Motor neuron (in vitro differentiated cells): ENCODE data around the gene UBQLNL. TPM values are rescaled to one million over a fixed set of nuclear protein-coding genes. Genes with fewer than 3 reads are reported as not detected.

Experiments
- ATAC-seq, 8 experiments: fragments of 200-7000 bp; cut with Tn5 transposase; replicated peaks in 6 of 8; 2 replicates each; pipeline ENCODE4 v1.8.0; 2021; ENCODE audit warnings: mild to moderate bottlenecking in 8 of 8, moderate library complexity in 8 of 8
- H3K27ac ChIP-seq, 2 donors: fragments of 250-450 bp; sonication (Bioruptor Pico); 2 replicates each; pipeline ENCODE4 v1.9.0; 2021; ENCODE audit warnings: antibody characterized with exemption in 2 of 2, mild to moderate bottlenecking in 2 of 2, moderate library complexity in 1 of 2
- H3K4me1 ChIP-seq, 2 donors: fragments of 250-450 bp; sonication (Bioruptor Pico); replicated peaks in 1 of 2; 2 replicates each; pipeline ENCODE4 v1.6.1; 2021; ENCODE audit warnings: antibody characterized with exemption in 2 of 2, mild to moderate bottlenecking in 2 of 2, moderate library complexity in 1 of 2
- H3K4me3 ChIP-seq, 5 donors: fragments of 250-450 bp; sonication (Bioruptor Pico); 2 replicates each; pipeline ENCODE4 v1.9.0; 2021; ENCODE audit warnings: antibody characterized with exemption in 5 of 5, mild to moderate bottlenecking in 5 of 5, moderate library complexity in 4 of 5
- WGBS, 10 experiments: fragments of 450-650 bp; shearing (Covaris generic); methylation state at CpG; one replicate each; pipeline ENCODE4 v1.0.0; 2022; 5-methylcytosine and 5-hydroxymethylcytosine counted together
- in situ Hi-C, 9 experiments: fragments of 400-800 bp; cut with MboI; loops; one replicate each; pipeline ENCODE4 v1.15.0; 2021; ENCODE audit warnings: low sequenced_read_pairs in 9 of 9, low pct_unique_long_range_greater_than_20kb in 2 of 9; ENCODE audit not compliant: unreplicated experiment in 9 of 9
- total RNA-seq, 8 experiments: library from RNA; unstranded; fragments of 300-600 nt; gene quantifications; 2 replicates each; pipeline versions ENCODE4 v1.2.3 to v1.2.4, GENCODE V29; 2022

Gene UBQLNL, protein sequence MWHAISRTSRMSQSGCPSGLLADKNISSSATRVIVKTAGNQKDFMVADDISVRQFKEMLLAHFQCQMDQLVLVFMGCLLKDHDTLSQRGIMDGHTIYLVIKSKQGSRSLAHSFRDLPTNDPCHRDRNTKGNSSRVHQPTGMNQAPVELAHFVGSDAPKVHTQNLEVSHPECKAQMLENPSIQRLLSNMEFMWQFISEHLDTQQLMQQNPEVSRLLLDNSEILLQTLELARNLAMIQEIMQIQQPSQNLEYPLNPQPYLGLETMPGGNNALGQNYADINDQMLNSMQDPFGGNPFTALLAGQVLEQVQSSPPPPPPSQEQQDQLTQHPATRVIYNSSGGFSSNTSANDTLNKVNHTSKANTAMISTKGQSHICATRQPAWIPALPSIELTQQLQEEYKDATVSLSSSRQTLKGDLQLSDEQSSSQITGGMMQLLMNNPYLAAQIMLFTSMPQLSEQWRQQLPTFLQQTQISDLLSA
- under 1 TPM; 0.15 to 0.73 (median 0.33) TPM for total RNA-seq

- H3K27ac ChIP-seq = no peak within 1 kb of the TSS
- in situ Hi-C loops = no loop called here
- H3K4me3 ChIP-seq = no peak within 1 kb of the TSS
- ATAC-seq = no peak
- WGBS, 10 experiments = 7 to 100% (median 49%) methylated on average over 1 to 2 of the region's 2 CpGs; no CpG with 5 or more reads in 2 of the 10 experiments
- no peaks in the 10 kb centered on the region for H3K4me1 ChIP-seq
Measured at GRCh38 chr11:5516599-5516998, at the start of gene UBQLNL. UBQLNL (minus strand) TSS chr11:5516699; CDS start chr11:5516441, 258 bp downstream.

- Histone ChIP-seq H3K4me3 (no peak overlapping the region), H3K27ac (no peak overlapping the region), H3K4me1 (no peaks in the 10 kb centered on the region)
- peak in 2 of 8 experiments; percentile 46 to 63 for ATAC-seq
- in situ Hi-C loops = no loop called here
- 0 to 90% (median 78%) methylated on average over 1 of the region's 1 CpG; no CpG with 5 or more reads in 1 of the 10 experiments for WGBS, 10 experiments
Measured at GRCh38 chr11:5564259-5565019, 47.9 kb upstream of the UBQLNL start.

- H3K4me1 ChIP-seq = no peaks in the 10 kb centered on the region
- 50 to 96% (median 68%) methylated on average over 2 to 3 of the region's 3 CpGs; no CpG with 5 or more reads in 2 of the 10 experiments for WGBS, 10 experiments
- in situ Hi-C loops = no loop called here
- H3K27ac ChIP-seq = no peak overlapping the region
- H3K4me3 ChIP-seq = no peak overlapping the region
- no peak for ATAC-seq
Measured at GRCh38 chr11:5557751-5558150, 41.3 kb upstream of the UBQLNL start.

GRCh38 chr11:5556596-5557188, 40.2 kb upstream of the UBQLNL start:
- Histone ChIP-seq H3K4me1 (no peaks in the 10 kb centered on the region), H3K27ac (no peak overlapping the region), H3K4me3 (no peak overlapping the region)
- 0 to 100% (median 66%) methylated on average over 1 to 3 of the region's 3 CpGs; no CpG with 5 or more reads in 3 of the 10 experiments for WGBS, 10 experiments
- in situ Hi-C loops = no loop called here
- no peak for ATAC-seq

GRCh38 chr11:5553343-5553742, 36.8 kb upstream of the UBQLNL start:
- Histone ChIP-seq H3K4me1 (no peaks in the 10 kb centered on the region), H3K4me3 (no peak overlapping the region), H3K27ac (no peak overlapping the region)
- no peak for ATAC-seq
- in situ Hi-C loops = no loop called here

DNA sequence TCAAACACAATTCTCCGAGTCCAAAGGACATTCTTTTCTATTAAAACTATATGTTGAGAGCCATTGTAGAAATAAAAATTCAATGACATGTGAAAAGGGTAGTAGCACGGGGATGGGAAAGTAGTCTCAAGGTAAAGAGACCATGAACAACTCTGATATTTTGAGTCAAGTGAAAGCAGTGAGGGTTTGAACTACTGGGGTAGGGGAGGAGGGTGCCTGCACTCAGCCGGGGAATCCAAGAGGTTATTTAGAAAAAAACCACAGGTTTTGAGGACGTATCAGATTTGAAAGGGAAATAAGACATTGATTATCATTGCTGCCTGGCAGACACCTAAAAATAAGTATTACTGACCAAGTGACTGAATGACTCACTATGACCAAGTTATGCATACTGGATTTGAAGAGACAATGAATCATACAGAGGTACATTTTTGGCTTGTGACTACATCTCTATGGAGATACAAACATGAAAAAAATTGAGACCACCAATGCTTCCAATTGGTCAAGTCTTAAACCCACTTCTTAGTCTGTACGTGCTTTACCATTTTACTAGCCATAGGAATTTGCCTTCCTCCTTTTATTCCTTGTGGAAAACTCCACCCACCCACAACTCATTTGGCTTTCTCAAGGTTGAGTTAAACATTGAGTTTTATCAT, 34.1 kb upstream of the UBQLNL start:
- Histone ChIP-seq H3K27ac (no peak overlapping the region), H3K4me1 (no peaks in the 10 kb centered on the region), H3K4me3 (no peak overlapping the region)
- in situ Hi-C loops = no loop called here
- peak in 3 of 8 experiments; percentile 25 to 100 (median 99) for ATAC-seq
- WGBS, 10 experiments = 0 to 100% (median 62%) methylated on average over 1 to 5 of the region's 5 CpGs

GRCh38 chr11:5548440-5548839, 31.9 kb upstream of the UBQLNL start, which contains the start of gene OR52H1:
OR52H1 (minus strand) TSS chr11:5548540; CDS start chr11:5545505, 3,035 bp downstream.
- 17 to 60% (median 50%) methylated on average over 1 of the region's 1 CpG; no CpG with 5 or more reads in 5 of the 10 experiments for WGBS, 10 experiments
- no peak within 1 kb of the TSS for H3K4me3 ChIP-seq
- H3K4me1 ChIP-seq = no peaks in the 10 kb centered on the region
- ATAC-seq = no peak
- H3K27ac ChIP-seq = no peak within 1 kb of the TSS
- in situ Hi-C loops = no loop called here

- Histone ChIP-seq H3K4me1 (no peaks in the 10 kb centered on the region), H3K27ac (no peak overlapping the region), H3K4me3 (no peak overlapping the region)
- in situ Hi-C loops = no loop called here
- no peak for ATAC-seq
- 88 to 100% (median 100%) methylated on average over 1 of the region's 1 CpG; no CpG with 5 or more reads in 4 of the 10 experiments for WGBS, 10 experiments
Measured at GRCh38 chr11:5547982-5548381, 31.5 kb upstream of the UBQLNL start.

DNA sequence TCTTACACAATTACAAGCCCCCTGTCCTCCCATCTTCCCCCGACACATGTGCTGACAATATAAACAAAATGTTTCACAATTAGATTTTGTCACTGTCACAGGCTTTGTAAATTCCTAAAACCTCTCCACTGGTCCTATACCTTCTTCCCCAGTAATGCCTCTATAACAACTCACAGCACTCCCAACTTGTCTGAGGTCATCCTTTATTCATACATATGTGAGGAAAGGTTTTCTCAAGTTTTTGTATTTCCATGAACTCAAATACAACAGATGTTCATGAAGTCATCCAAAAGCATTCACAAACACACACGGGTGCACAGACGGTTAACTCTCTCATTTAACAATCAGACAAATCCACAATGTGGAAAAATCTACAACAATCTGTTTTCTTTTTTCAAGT, 30.0 kb upstream of the UBQLNL start:
- WGBS, 10 experiments = 0 to 100% (median 70%) methylated on average over 1 to 3 of the region's 3 CpGs; no CpG with 5 or more reads in 1 of the 10 experiments
- peak in 1 of 8 experiments; percentile 31 for ATAC-seq
- in situ Hi-C loops = no loop called here
- Histone ChIP-seq H3K27ac (no peak overlapping the region), H3K4me1 (no peaks in the 10 kb centered on the region), H3K4me3 (no peak overlapping the region)

DNA sequence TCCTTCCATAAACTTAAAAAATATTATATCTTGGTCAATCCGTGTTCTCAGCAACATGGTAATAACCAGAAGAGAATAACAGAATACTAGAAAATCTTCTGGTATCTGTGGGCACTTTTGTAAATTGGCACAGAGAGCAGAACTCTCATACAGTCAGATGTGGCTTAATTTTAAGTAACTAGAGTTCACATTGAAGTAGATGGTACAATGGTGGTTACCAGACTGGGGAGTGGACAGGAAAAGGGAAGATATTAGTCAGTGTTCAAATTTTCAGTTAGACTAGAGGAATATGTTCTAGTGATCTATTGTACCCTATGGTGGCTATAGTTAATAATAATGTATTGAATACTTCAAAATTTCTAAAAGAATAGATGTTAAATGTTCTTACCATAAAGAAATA, 24.9 kb upstream of the UBQLNL start:
- no peak for ATAC-seq
- in situ Hi-C loops = no loop called here
- H3K4me1 ChIP-seq = no peaks in the 10 kb centered on the region
- H3K27ac ChIP-seq = no peak overlapping the region
- 0 to 67% (median 11%) methylated on average over 1 of the region's 1 CpG; no CpG with 5 or more reads in 3 of the 10 experiments for WGBS, 10 experiments
- H3K4me3 ChIP-seq = no peak overlapping the region

DNA sequence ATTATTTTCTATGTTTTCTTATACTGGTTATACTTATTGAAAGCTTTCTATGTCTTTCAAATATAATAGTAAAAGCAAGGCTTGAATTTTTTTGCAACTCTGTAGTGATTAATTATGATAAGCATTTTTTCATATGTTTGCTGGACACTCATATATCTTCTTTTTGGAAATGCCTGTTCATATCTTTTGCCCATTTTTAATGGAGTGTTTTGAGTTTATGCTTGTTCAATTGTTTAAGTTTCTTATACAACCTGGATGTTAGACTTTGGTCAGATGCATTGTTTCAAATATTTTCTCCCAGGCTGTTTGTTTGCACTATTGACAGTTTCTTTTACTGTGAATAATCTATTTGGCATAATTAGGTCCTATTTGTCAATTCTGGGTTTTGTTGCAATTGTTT, 20.0 kb upstream of the UBQLNL start:
- ATAC-seq = no peak
- no peak overlapping the region for H3K27ac ChIP-seq
- H3K4me3 ChIP-seq = no peak overlapping the region
- H3K4me1 ChIP-seq = no peaks in the 10 kb centered on the region
- in situ Hi-C loops = no loop called here

DNA sequence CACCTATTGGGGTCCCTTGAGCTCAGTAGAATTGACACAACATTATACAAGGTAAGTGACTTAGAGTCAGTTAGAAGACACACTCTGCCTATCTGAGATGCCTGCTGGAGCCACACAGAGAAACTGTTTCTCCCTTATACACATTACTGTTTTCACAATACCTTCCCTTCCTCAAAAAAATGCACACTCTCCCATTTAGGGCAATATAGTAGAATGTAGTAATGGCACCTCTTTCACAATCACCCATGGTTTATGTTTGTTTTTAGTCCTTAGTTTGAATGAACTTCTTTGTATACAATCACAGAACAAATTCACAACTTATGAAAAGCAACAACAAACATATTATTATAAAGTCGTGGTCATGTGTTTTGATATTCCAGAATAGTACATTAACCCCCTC, 17.5 kb upstream of the UBQLNL start:
- in situ Hi-C loops = no loop called here
- no peak for ATAC-seq
- WGBS, 10 experiments = 14 to 92% (median 83%) methylated on average over 1 of the region's 1 CpG; no CpG with 5 or more reads in 5 of the 10 experiments
- no peak overlapping the region for H3K4me3 ChIP-seq
- H3K27ac ChIP-seq = no peak overlapping the region
- no peaks in the 10 kb centered on the region for H3K4me1 ChIP-seq
